Mononuclear cell (primary cell): ENCODE results near the gene ZNF598. TPM values are rescaled to one million over a fixed set of nuclear protein-coding genes. Genes with fewer than 3 reads are reported as not detected.
"Not testable (repeated sequence)": the region's sequence is repeated elsewhere in the genome, so short reads cannot be mapped to it uniquely, and the experiment has no call there.

Source experiments
- H3K27me3 ChIP-seq: 2 replicates; pipeline ENCODE4 v1.6.0; 2011; ENCODE audit warnings: low read length, control low read depth; ENCODE audit not compliant: insufficient read depth
- H3K4me1 ChIP-seq: 2 replicates; pipeline ENCODE4 v1.5.1; 2011; ENCODE audit warnings: mild to moderate bottlenecking, low read length, control low read depth; ENCODE audit not compliant: insufficient read depth
- H3K4me3 ChIP-seq: 2 replicates; pipeline ENCODE4 v1.5.1; 2011; ENCODE audit warnings: mild to moderate bottlenecking, low read length, moderate library complexity
- H3K9me3 ChIP-seq: 2 replicates; pipeline ENCODE4 v1.5.1; 2011; ENCODE audit warnings: low read depth, mild to moderate bottlenecking, control low read depth, low read length
- total RNA-seq: library from RNA; depleted of rRNA; stranded (reverse); fragments of >200 nt; gene quantifications from one replicate; pipeline ENCODE4 v1.2.3, GENCODE V29; 2012

The ZNF598 gene
- total RNA-seq, 1 donor = 18.6 TPM

GRCh38 chr16:1960665-1961630 is 48.7 kb downstream of the ZNF598 start:
- Histone ChIP-seq H3K9me3 (no peaks in the 10 kb centered on the region), H3K4me3 (no peak overlapping the region), H3K27me3 (no peaks in the 10 kb centered on the region), H3K4me1 (peaks cover 48% of the 10 kb centered on the region)

- H3K4me1 ChIP-seq = peaks cover 40% of the 10 kb centered on the region
- H3K4me3 ChIP-seq = peak within 1 kb of the TSS; percentile 71
- no peaks in the 10 kb centered on the region for H3K9me3 ChIP-seq
Measured at GRCh38 chr16:1959269-1960039, 50.2 kb downstream of the ZNF598 start, which contains the start of gene NDUFB10. TSS of gene NDUFB10 (plus strand) at chr16:1959538. CDS start at chr16:1959625, 87 bp downstream.

DNA sequence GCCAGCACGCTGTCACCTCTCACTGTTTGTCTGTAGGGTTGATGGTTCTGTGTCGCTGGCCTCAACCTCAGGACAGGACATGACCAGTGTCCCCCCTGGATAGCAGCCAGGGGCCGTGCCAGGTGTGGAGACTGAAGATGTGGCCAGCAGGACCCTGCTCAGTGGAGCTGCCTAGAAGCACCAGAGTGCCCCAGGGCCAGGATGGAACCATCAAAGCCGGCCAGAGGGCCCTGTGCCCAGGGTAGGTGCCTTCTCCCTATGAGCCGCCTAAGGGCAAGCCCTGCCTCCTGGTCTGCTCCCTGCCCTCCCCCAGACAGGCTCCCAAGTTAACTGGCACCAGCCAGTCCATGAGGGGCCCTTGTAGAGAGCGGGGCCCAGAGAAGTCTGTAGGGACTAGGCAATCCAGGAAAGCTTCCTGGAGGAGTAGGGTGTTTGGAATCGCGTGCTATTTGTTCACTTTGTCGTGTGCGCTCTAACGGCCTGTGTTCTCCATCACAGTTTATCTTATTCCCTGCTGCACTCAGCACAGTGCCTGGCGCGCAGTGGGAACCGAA is 50.8 kb downstream of the ZNF598 start:
- no peak overlapping the region for H3K4me3 ChIP-seq
- no peaks in the 10 kb centered on the region for H3K9me3 ChIP-seq
- H3K27me3 ChIP-seq = no peaks in the 10 kb centered on the region
- peaks cover 35% of the 10 kb centered on the region for H3K4me1 ChIP-seq

More at GRCh38 chr16:1959269-1960039, 50.2 kb downstream of the ZNF598 start, which contains the start of gene NDUFB10:
- H3K27me3 ChIP-seq = no peaks in the 10 kb centered on the region

- not testable (repeated sequence) for H3K9me3 ChIP-seq, H3K27me3 ChIP-seq, H3K4me3 ChIP-seq
- H3K4me1 ChIP-seq = peaks cover 28% of the 10 kb centered on the region
Measured at GRCh38 chr16:1958143-1958491, 51.5 kb downstream of the ZNF598 start.

DNA sequence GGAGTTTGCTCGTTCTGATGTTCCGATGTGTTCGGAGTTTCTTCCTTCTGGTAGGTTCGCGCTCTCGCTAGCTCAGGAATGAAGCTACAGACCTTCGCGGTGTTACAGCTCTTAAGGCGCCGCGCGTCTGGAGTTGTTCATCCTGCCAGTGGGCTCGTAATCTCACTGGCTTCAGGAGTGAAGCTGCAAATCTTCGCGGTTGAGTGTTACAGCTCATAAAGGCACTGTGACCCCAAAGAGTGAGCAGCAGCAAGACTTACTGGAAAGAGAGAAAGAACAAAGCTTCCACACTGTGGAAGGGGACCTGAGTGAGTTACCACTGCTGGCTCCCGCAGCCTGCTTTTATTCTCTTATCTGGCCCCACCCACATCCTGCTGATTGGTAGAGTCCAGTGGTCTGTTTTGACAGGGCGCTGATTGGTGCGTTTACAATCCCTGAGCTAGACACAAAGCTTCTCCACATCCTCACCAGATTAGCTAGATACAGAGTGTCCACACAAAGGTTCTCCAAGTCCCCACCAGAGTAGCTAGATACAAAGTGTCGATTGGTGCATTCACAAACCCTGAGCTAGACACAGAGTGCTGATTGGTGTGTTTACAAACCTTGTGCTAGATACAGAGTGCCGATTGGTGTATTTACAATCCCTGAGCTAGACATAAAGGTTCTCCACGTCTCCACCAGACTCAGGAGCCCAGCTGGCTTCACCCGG is 52.0 kb downstream of the ZNF598 start:
- not testable (repeated sequence) for H3K4me3 ChIP-seq, H3K9me3 ChIP-seq, H3K27me3 ChIP-seq
- H3K4me1 ChIP-seq = peaks cover 23% of the 10 kb centered on the region

DNA sequence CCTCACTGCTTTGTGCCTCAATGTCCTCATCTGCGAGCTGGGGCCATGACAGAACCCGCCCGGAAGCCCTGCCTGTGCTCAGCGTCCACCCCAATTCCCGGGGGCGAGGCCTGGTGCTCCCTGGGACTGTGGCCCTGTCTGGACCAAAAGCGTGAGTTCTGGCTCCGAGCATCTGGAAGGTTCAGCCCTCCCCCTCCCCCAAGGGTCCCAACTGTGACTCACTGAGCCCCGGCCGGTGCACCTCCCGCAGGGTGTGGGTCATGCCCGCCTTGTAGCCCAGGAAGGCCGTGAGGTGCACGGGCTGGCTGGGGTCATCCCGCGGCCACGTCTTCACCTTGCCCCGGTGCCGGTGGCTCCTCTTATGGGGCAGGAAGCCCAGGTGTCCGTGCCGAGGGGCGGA is 55.9 kb downstream of the ZNF598 start:
- no peaks in the 10 kb centered on the region for H3K27me3 ChIP-seq
- H3K4me1 ChIP-seq = peaks cover 2% of the 10 kb centered on the region
- no peak overlapping the region for H3K4me3 ChIP-seq
- H3K9me3 ChIP-seq = no peaks in the 10 kb centered on the region

DNA sequence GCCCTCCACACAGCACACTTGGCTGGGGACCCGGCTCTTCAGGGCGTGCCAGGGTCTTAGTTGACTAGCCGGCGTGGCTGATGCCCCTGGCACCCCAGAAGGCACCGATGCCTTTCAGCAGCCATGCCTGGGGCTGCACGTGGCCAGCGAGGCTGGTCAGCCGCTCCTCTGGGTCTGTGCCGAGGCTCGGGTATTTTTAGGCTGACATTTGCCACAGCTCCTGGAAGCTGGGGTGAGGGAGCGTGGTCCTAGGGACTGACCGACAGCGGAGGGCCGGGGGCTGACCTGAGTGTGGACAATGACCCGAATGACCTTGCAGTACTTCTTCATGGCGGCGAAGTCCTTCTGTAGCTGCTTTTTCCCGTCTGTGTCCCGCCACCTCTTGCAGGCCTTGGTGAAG is 59.1 kb downstream of the ZNF598 start:
- no peaks in the 10 kb centered on the region for H3K27me3 ChIP-seq
- no peak overlapping the region for H3K4me3 ChIP-seq
- H3K4me1 ChIP-seq = no peaks in the 10 kb centered on the region
- H3K9me3 ChIP-seq = no peaks in the 10 kb centered on the region

- H3K4me3 ChIP-seq = no peak overlapping the region
- H3K9me3 ChIP-seq = no peaks in the 10 kb centered on the region
- H3K4me1 ChIP-seq = no peaks in the 10 kb centered on the region
- H3K27me3 ChIP-seq = no peaks in the 10 kb centered on the region
Measured at GRCh38 chr16:1950047-1950446, 59.6 kb downstream of the ZNF598 start.

DNA sequence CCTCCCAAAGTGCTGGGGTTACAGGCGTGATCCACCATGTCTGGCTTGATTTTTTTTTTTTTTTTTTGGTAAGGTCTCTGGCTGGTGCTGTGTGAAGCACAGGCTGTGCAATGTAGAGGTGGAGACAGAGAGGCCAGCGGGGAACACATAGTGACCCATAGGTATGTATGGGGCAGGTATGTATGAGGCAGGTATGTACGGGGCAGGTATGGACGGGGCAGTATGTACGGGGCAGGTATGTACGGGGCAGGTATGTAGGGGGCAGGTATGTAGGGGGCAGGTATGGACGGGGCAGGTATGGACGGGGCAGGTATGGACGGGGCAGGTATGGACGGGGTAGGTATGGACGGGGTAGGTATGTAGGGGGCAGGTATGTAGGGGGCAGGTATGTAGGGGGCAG is 60.1 kb downstream of the ZNF598 start:
- Histone ChIP-seq H3K4me3 (no peak overlapping the region), H3K9me3 (no peaks in the 10 kb centered on the region), H3K27me3 (no peaks in the 10 kb centered on the region), H3K4me1 (no peaks in the 10 kb centered on the region)

Other genes with a start within 250 kb of the ZNF598 start
- 17.6 TPM for gene NME3, start 238.3 kb downstream of the ZNF598 start, total RNA-seq
- gene EME2, start 237.0 kb downstream of the ZNF598 start, total RNA-seq = 13.3 TPM
- 17.1 TPM for gene MRPS34, start 236.7 kb downstream of the ZNF598 start, total RNA-seq
- 40.0 TPM for gene SPSB3, start 227.2 kb downstream of the ZNF598 start, total RNA-seq
- gene NUBP2, start 226.9 kb downstream of the ZNF598 start, total RNA-seq = 26.2 TPM
- gene IGFALS, start 216.1 kb downstream of the ZNF598 start, total RNA-seq = 0.63 TPM
- 14.3 TPM for gene HAGH, start 183.0 kb downstream of the ZNF598 start, total RNA-seq
- gene FAHD1, start 182.6 kb downstream of the ZNF598 start, total RNA-seq = 7.0 TPM
- gene MEIOB, start 137.7 kb downstream of the ZNF598 start, total RNA-seq = not detected
- not detected for gene HS3ST6, start 91.4 kb downstream of the ZNF598 start, total RNA-seq
- 5.8 TPM for gene MSRB1, start 66.6 kb downstream of the ZNF598 start, total RNA-seq
- gene RPL3L, start 55.1 kb downstream of the ZNF598 start, total RNA-seq = not detected
- 57.1 TPM for gene NDUFB10, start 50.3 kb downstream of the ZNF598 start, total RNA-seq
- gene RPS2, start 45.0 kb downstream of the ZNF598 start, total RNA-seq = 2,256 TPM
- gene RNF151, start 43.0 kb downstream of the ZNF598 start, total RNA-seq = not detected
- 6.4 TPM for gene TBL3, start 37.8 kb downstream of the ZNF598 start, total RNA-seq
- not detected for gene NOXO1, start 28.4 kb downstream of the ZNF598 start, total RNA-seq
- 9.0 TPM for gene GFER, start 25.6 kb downstream of the ZNF598 start, total RNA-seq
- gene SYNGR3, start 19.9 kb downstream of the ZNF598 start, total RNA-seq = 2.9 TPM
- not detected for gene NPW, start 10.0 kb upstream of the ZNF598 start, total RNA-seq
- 0.84 TPM for gene NHERF2, start 17.1 kb upstream of the ZNF598 start, total RNA-seq
- 3.1 TPM for gene NTHL1, start 38.0 kb upstream of the ZNF598 start, total RNA-seq
- gene TSC2, start 38.2 kb upstream of the ZNF598 start, total RNA-seq = 28.3 TPM
- gene PKD1, start 126.1 kb upstream of the ZNF598 start, total RNA-seq = 49.6 TPM
- gene RAB26, start 138.8 kb upstream of the ZNF598 start, total RNA-seq = not detected
- gene TRAF7, start 146.0 kb upstream of the ZNF598 start, total RNA-seq = 17.9 TPM
- gene CASKIN1, start 186.8 kb upstream of the ZNF598 start, total RNA-seq = not detected
- 11.0 TPM for gene MLST8, start 195.6 kb upstream of the ZNF598 start, total RNA-seq
- 0.84 TPM for gene BRICD5, start 201.0 kb upstream of the ZNF598 start, total RNA-seq
- gene PGP, start 205.0 kb upstream of the ZNF598 start, total RNA-seq = 9.8 TPM
- gene E4F1, start 213.8 kb upstream of the ZNF598 start, total RNA-seq = 14.0 TPM
- 0.21 TPM for gene DNASE1L2, start 226.6 kb upstream of the ZNF598 start, total RNA-seq
- 10.5 TPM for gene ECI1, start 241.8 kb upstream of the ZNF598 start, total RNA-seq